HepG2 (cell line): ENCODE measurements around the gene HAUS7. TPM values are rescaled to one million over a fixed set of nuclear protein-coding genes. Genes with fewer than 3 reads are reported as not detected.

ENCODE experiments used
- BCL3 ChIP-seq: sonication (generic); formaldehyde crosslinking; IDR thresholded peaks from 2 replicates; pipeline ENCODE4 v1.5.1; 2020; ENCODE audit warnings: mild to moderate bottlenecking, missing genetic modification reagents, moderate library complexity
- FOXP1 ChIP-seq, 2 experiments: fragments of 450-650 bp in 1 of 2; IDR thresholded peaks; 2 replicates each; pipeline ENCODE4 v1.6.1; 2017 to 2018; ENCODE audit warnings: antibody characterized with exemption in 1 of 2
- GLI4 ChIP-seq: sonication (generic); formaldehyde crosslinking; IDR thresholded peaks from 2 replicates; pipeline ENCODE4 v1.5.1; 2020; ENCODE audit warnings: missing genetic modification reagents, mild to moderate bottlenecking, moderate library complexity, borderline replicate concordance
- GPN1 ChIP-seq: sonication (generic); formaldehyde crosslinking; IDR thresholded peaks from 2 replicates; pipeline ENCODE4 v1.5.1; 2020; ENCODE audit warnings: missing genetic modification reagents, borderline replicate concordance
- NFE2L2 ChIP-seq: fragments of 150-350 bp; IDR thresholded peaks from 2 replicates; pipeline ENCODE4 v1.6.1; 2014; ENCODE audit warnings: low read length
- POLR2A ChIP-seq, 2 experiments: IDR thresholded peaks; 2 replicates each; pipeline ENCODE4 v1.6.1; 2011; ENCODE audit warnings: low read depth in 2 of 2, low read length in 2 of 2, mild to moderate bottlenecking in 1 of 2, moderate library complexity in 1 of 2; ENCODE audit not compliant: insufficient read depth in 1 of 2
- SIX4 ChIP-seq: sonication (generic); formaldehyde crosslinking; IDR thresholded peaks from 2 replicates; pipeline ENCODE4 v1.4.0; 2020; ENCODE audit warnings: missing genetic modification reagents
- SP5 ChIP-seq: IDR thresholded peaks from 2 replicates; pipeline ENCODE4 v1.6.1; 2016; ENCODE audit warnings: low read depth, borderline replicate concordance
- TRIM24 ChIP-seq: sonication (generic); formaldehyde crosslinking; IDR thresholded peaks from 2 replicates; pipeline ENCODE4 v1.8.0; 2022; ENCODE audit warnings: mild to moderate bottlenecking, missing genetic modification reagents
- U2AF2 ChIP-seq: fragments of 200-400 bp; formaldehyde crosslinking; IDR thresholded peaks from 2 replicates; pipeline ENCODE4 v1.6.1; 2017; ENCODE audit warnings: low read depth, mild to moderate bottlenecking, low read length
- ZBTB38 ChIP-seq: sonication (generic); formaldehyde crosslinking; IDR thresholded peaks from 2 replicates; pipeline ENCODE4 v1.5.1; 2020; ENCODE audit warnings: mild to moderate bottlenecking, missing genetic modification reagents
- ZNF17 ChIP-seq: sonication (generic); formaldehyde crosslinking; IDR thresholded peaks from 2 replicates; pipeline ENCODE4 v1.5.0; 2020; ENCODE audit warnings: mild to moderate bottlenecking, missing genetic modification reagents
- ZNF280D ChIP-seq: sonication (generic); formaldehyde crosslinking; IDR thresholded peaks from 2 replicates; pipeline ENCODE4 v1.5.1; 2020; ENCODE audit warnings: mild to moderate bottlenecking, missing genetic modification reagents
- ZNF33B ChIP-seq: sonication (generic); formaldehyde crosslinking; IDR thresholded peaks from 2 replicates; pipeline ENCODE4 v1.5.1; 2020; ENCODE audit warnings: mild to moderate bottlenecking, missing genetic modification reagents
- polyA plus RNA-seq, 8 experiments: library from polyadenylated mRNA; depleted of rRNA in 3 of 8; stranded (reverse) in 7 of 8; unstranded in 1 of 8; fragments of >200 nt; fragmentation: Illumina TruSeq in 4 of 8; extraction: Trizol in 4 of 8; gene quantifications; 2 replicates each; pipeline versions ENCODE4 v1.2.1 to v1.2.3, GENCODE V29; 2011 to 2016; ENCODE audit warnings: low read depth in 4 of 8, missing spikeins in 1 of 8, mixed read lengths in 1 of 8; ENCODE audit not compliant: insufficient read depth in 1 of 8
- total RNA-seq, 5 experiments: library from RNA; depleted of rRNA; stranded (reverse); fragments of >200 nt; fragmentation: Illumina TruSeq; extraction: Trizol; gene quantifications; 2 replicates each; pipeline ENCODE4 v1.2.3, GENCODE V29; 2016; ENCODE audit warnings: low read depth in 1 of 5

HAUS7 gene
- total and polyA plus RNA-seq, 2 of the 13 experiments (the other 11 are each of a cell fraction or from before 2014, with no cell fraction given): 10.9 to 42.4 TPM

- no peak for TF ChIP-seq ZNF280D (CRISPR knock-in tag)
- no peak for TF ChIP-seq POLR2A (IDR thresholded peaks at IDR 0.05; ENCODE audit: insufficient read depth in 1 of 2, low read depth in 2 of 2, low read length in 2 of 2)
- TF ChIP-seq GPN1: no peak
- TF ChIP-seq FOXP1 (IDR thresholded peaks at IDR 0.05): no peak
- no peak for TF ChIP-seq FOXP1 (CRISPR knock-in tag; IDR thresholded peaks at IDR 0.05)
- 0 out of 2 replicates have a peak, but pooled peaks have one; percentile 50 for TF ChIP-seq ZBTB38 (CRISPR knock-in tag)
- no peak for TF ChIP-seq ZNF17 (CRISPR knock-in tag)
- no peak for TF ChIP-seq GLI4 (CRISPR knock-in tag)
- no peak for TF ChIP-seq SIX4 (CRISPR knock-in tag)
- TF ChIP-seq SP5 (CRISPR knock-in tag): peak; percentile 19; the same call in 1 of the 2 replicates
- no peak for TF ChIP-seq NFE2L2
- no peak for TF ChIP-seq ZNF33B
- TF ChIP-seq BCL3 (CRISPR knock-in tag): no peak
- no peak for TF ChIP-seq TRIM24
- no peak for TF ChIP-seq U2AF2
- TF ChIP-seq, all 625 proteins: peak for 71
Observed at GRCh38 chrX:153409414-153410101, 60.8 kb downstream of the HAUS7 start (continued).
